ENCODE measurements around the gene TYW5.

DNA sequence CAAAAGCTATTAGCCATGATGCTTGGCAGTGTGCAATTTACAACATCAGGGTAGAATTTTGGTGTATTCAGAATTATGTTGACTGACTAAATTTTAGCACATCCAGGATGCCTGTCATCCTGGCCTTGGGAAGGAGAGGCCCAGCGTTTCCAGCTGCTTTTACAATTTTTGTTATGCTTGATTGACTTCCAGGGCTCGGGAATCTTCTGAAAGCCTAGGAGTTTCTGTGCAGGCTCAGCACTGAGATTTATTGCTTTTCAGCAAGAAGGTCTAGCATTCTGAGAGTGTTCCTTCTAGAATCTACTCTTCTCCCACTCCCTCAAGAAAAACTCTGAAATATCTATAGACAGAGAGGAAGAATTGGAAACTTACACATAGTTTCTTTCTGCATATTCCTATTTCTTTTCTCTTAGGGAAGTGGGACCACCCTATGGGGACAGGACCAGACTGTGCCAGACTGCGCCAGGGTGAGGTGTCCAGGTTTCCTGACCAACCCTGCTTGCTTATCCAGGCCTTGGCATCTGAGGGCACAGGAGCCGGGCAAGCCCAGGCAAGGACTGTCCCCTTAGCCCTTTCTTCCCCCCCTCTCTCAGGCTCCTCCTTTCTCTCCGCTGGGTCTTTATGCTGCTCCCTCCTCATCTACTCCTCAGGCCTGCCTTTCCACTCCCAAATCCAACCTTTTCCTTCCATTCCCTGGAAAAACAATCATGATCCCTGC, 27.0 kb upstream of the TYW5 start:
- TF ChIP-seq POLR2AphosphoS5 (IDR thresholded peaks at IDR 0.05; ENCODE audit: borderline replicate concordance, low read depth, low read length) (no peak), EZH2 (IDR thresholded peaks at IDR 0.05) (no peak), FOXP2 (optimal IDR thresholded peaks at IDR 0.05; ENCODE audit: control extremely low read depth, extremely low read length, insufficient read depth) (no peak)

All from SK-N-MC (cell line).